IPS-20b (cell line): Measurements from ENCODE around the gene EMC10.
"Not testable (repeated sequence)": the region's sequence is repeated elsewhere in the genome, so short reads cannot be mapped to it uniquely, and the experiment has no call there.

ENCODE experiments used
- H3K27ac ChIP-seq: one replicate; pipeline ENCODE4 v1.5.1; 2013; ENCODE audit warnings: low read length
- H3K27me3 ChIP-seq: 2 replicates; pipeline ENCODE4 v1.6.1; 2013; ENCODE audit warnings: mild to moderate bottlenecking, low read length, inconsistent platforms; ENCODE audit not compliant: insufficient read depth
- H3K36me3 ChIP-seq: 2 replicates; pipeline ENCODE4 v1.6.1; 2013; ENCODE audit warnings: low read depth, mild to moderate bottlenecking, inconsistent platforms, low read length, moderate library complexity; ENCODE audit not compliant: insufficient read depth
- H3K4me1 ChIP-seq: 2 replicates; pipeline ENCODE4 v1.6.1; 2013; ENCODE audit warnings: mild to moderate bottlenecking, control low read depth, inconsistent platforms, low read length, moderate library complexity; ENCODE audit not compliant: insufficient read depth
- H3K4me3 ChIP-seq: 2 replicates; pipeline ENCODE4 v1.5.1; 2013; ENCODE audit warnings: mild to moderate bottlenecking, low read length, inconsistent platforms
- H3K9ac ChIP-seq: 2 replicates; pipeline ENCODE4 v1.6.1; 2013; ENCODE audit warnings: low read depth, mild to moderate bottlenecking, inconsistent platforms, low read length, moderate library complexity
- H3K9me3 ChIP-seq: 2 replicates; pipeline ENCODE4 v1.6.1; 2013; ENCODE audit warnings: mild to moderate bottlenecking, low read depth, low read length, inconsistent platforms; ENCODE audit not compliant: insufficient read depth

EMC10 gene

GRCh38 chr19:50435221-50435620 is 41.1 kb upstream of the EMC10 start:
- Histone ChIP-seq H3K4me3 (no peak overlapping the region), H3K9ac (no peak overlapping the region), H3K27me3 (peaks cover 19% of the 10 kb centered on the region), H3K4me1 (peaks cover 8% of the 10 kb centered on the region; the same call in 1 of the 2 replicates), H3K27ac (no peak overlapping the region), H3K36me3 (no peaks in the 10 kb centered on the region), H3K9me3 (no peaks in the 10 kb centered on the region)

- H3K27ac ChIP-seq: no peak overlapping the region
Measured at GRCh38 chr19:50435627-50436026, 40.7 kb upstream of the EMC10 start.

GRCh38 chr19:50437862-50438449 is 38.4 kb upstream of the EMC10 start:
- Histone ChIP-seq H3K27me3 (peaks cover 2% of the 10 kb centered on the region; the same call in 1 of the 2 replicates), H3K9me3 (no peaks in the 10 kb centered on the region), H3K9ac (no peak overlapping the region), H3K4me3 (no peak overlapping the region), H3K36me3 (no peaks in the 10 kb centered on the region), H3K4me1 (peaks cover 2% of the 10 kb centered on the region; the same call in 1 of the 2 replicates), H3K27ac (no peak overlapping the region)

More at GRCh38 chr19:50435627-50436026, 40.7 kb upstream of the EMC10 start:
- no peak overlapping the region for H3K4me3 ChIP-seq
- H3K9me3 ChIP-seq: no peaks in the 10 kb centered on the region
- peaks cover 15% of the 10 kb centered on the region for H3K27me3 ChIP-seq
- H3K4me1 ChIP-seq: peaks cover 8% of the 10 kb centered on the region; the same call in 1 of the 2 replicates
- H3K36me3 ChIP-seq: no peaks in the 10 kb centered on the region
- no peak overlapping the region for H3K9ac ChIP-seq

- not testable (repeated sequence) for H3K4me3 ChIP-seq, H3K4me1 ChIP-seq, H3K27ac ChIP-seq, H3K9me3 ChIP-seq, H3K27me3 ChIP-seq, H3K36me3 ChIP-seq, H3K9ac ChIP-seq
Measured at GRCh38 chr19:50439130-50439529, 37.2 kb upstream of the EMC10 start.

- no peaks in the 10 kb centered on the region for H3K36me3 ChIP-seq
- no peak overlapping the region for H3K9ac ChIP-seq
- no peaks in the 10 kb centered on the region for H3K9me3 ChIP-seq
- no peak overlapping the region for H3K27ac ChIP-seq
- no peak overlapping the region for H3K4me3 ChIP-seq
- H3K4me1 ChIP-seq: no peaks in the 10 kb centered on the region
- H3K27me3 ChIP-seq: no peaks in the 10 kb centered on the region
Measured at GRCh38 chr19:50444059-50444458, 32.2 kb upstream of the EMC10 start.

GRCh38 chr19:50447053-50447452 is 29.3 kb upstream of the EMC10 start:
- no peak overlapping the region for H3K9ac ChIP-seq
- H3K9me3 ChIP-seq: peaks cover 10% of the 10 kb centered on the region; the same call in 1 of the 2 replicates
- no peaks in the 10 kb centered on the region for H3K36me3 ChIP-seq
- H3K4me3 ChIP-seq: no peak overlapping the region
- no peaks in the 10 kb centered on the region for H3K4me1 ChIP-seq
- H3K27me3 ChIP-seq: no peaks in the 10 kb centered on the region
- no peak overlapping the region for H3K27ac ChIP-seq

GRCh38 chr19:50447750-50448149 is 28.6 kb upstream of the EMC10 start:
- Histone ChIP-seq H3K9ac (no peak overlapping the region), H3K4me3 (no peak overlapping the region), H3K27ac (no peak overlapping the region), H3K4me1 (no peaks in the 10 kb centered on the region), H3K27me3 (no peaks in the 10 kb centered on the region), H3K9me3 (peaks cover 10% of the 10 kb centered on the region; the same call in 1 of the 2 replicates), H3K36me3 (no peaks in the 10 kb centered on the region)

GRCh38 chr19:50449236-50449899 is 26.9 kb upstream of the EMC10 start:
- Histone ChIP-seq H3K36me3 (no peaks in the 10 kb centered on the region), H3K27ac (no peak overlapping the region), H3K4me3 (no peak overlapping the region), H3K27me3 (no peaks in the 10 kb centered on the region), H3K9ac (no peak overlapping the region), H3K9me3 (peaks cover 15% of the 10 kb centered on the region; the same call in 1 of the 2 replicates), H3K4me1 (no peaks in the 10 kb centered on the region)

- H3K27me3 ChIP-seq: no peaks in the 10 kb centered on the region
- no peak overlapping the region for H3K4me3 ChIP-seq
- H3K9ac ChIP-seq: no peak overlapping the region
- H3K4me1 ChIP-seq: no peaks in the 10 kb centered on the region
- H3K36me3 ChIP-seq: no peaks in the 10 kb centered on the region
- peaks cover 20% of the 10 kb centered on the region for H3K9me3 ChIP-seq
- H3K27ac ChIP-seq: no peak overlapping the region
Measured at GRCh38 chr19:50450369-50451222, 25.7 kb upstream of the EMC10 start.

- H3K27ac ChIP-seq: no peak overlapping the region
- no peaks in the 10 kb centered on the region for H3K36me3 ChIP-seq
- H3K4me1 ChIP-seq: no peaks in the 10 kb centered on the region
- peaks cover 26% of the 10 kb centered on the region for H3K9me3 ChIP-seq
- no peak overlapping the region for H3K4me3 ChIP-seq
- H3K27me3 ChIP-seq: no peaks in the 10 kb centered on the region
- H3K9ac ChIP-seq: no peak overlapping the region
Measured at GRCh38 chr19:50451223-50451534, 25.1 kb upstream of the EMC10 start.

GRCh38 chr19:50453243-50453642 is 23.1 kb upstream of the EMC10 start:
- no peaks in the 10 kb centered on the region for H3K4me1 ChIP-seq
- H3K4me3 ChIP-seq: no peak overlapping the region
- no peak overlapping the region for H3K27ac ChIP-seq
- no peaks in the 10 kb centered on the region for H3K36me3 ChIP-seq
- H3K9ac ChIP-seq: no peak overlapping the region
- H3K9me3 ChIP-seq: peaks cover 30% of the 10 kb centered on the region
- H3K27me3 ChIP-seq: no peaks in the 10 kb centered on the region
